GM21423 (cell line): Measurements from ENCODE around the gene ANKRD40.
"Not testable (repeated sequence)": the region's sequence is repeated elsewhere in the genome, so short reads cannot be mapped to it uniquely, and the experiment has no call there.

Experiments
- ATAC-seq: cut with Tn5 transposase; IDR thresholded peaks from one replicate; pipeline ENCODE4 v1.9.1; 2021; ENCODE audit warnings: mild to moderate bottlenecking, moderate library complexity; ENCODE audit not compliant: unreplicated experiment

Gene ANKRD40

DNA sequence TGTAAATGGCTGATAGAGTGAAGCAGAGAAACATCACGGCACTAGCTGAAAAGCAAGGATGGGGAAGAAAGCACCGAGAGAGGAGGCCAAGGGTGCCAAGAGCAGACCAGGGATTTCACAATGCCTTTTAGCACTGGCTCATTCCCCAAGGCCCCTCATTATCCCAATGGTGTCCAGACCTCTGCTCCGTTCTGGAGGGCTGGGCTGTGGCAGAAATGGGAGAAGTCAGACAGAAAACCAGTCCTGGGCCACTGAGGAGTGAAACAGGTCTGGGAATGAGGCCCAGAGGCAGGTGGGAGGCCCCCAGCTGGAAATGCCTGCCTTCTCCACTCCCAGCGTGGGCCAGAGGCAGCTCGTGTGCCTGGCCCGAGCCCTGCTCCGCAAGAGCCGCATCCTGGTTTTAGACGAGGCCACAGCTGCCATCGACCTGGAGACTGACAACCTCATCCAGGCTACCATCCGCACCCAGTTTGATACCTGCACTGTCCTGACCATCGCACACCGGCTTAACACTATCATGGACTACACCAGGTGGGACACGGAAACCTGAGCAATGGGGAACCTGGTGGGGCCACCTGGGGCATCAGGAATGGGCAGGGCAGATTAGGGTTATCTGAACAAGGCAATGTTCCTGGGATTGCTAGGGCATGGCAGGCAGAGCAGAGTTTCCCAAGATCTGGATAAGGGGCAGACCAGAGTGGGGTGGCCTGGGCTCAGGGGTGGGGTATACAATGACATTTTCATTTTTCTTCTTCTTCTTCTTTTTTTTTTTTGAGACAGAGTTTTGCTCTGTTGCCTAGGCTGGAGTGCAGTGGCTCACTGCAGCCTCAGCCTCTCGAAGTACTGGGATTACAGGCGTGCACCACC lies 20.3 kb downstream of the ANKRD40 start:
- no peak for ATAC-seq

DNA sequence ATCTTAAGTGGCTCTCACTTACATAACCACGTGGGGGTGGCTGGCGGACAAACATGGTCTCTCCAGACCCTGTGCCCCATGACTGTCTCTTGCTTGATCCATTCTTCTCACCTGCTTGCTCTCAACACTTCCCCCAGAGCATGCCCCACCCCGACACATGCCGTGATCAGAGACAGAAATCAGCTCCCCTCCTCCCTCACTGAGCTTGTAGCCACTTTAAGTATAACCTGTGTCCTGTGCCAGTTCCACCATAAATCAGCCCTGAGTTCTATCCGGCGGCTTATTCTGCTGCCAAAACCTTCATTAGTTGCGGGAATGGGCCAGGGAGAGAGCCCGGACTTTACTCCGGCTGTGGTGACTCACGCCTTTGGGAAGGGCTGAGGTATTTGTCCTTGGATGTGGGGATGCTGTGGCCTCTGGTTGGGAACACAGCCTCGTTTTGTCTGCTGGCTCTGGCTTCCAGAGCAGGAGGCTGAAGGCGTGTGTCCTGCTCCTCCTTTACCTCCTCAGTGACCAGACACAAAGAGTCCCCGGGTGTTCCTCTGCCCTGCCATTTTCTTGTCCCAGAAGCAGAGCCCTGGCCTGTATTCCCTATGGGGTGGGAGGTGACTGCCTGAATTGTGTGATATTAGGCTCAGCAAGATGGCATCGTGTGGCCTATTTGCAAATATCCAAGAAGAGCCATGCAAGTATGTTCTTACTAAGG lies 21.1 kb downstream of the ANKRD40 start:
- no peak for ATAC-seq

DNA sequence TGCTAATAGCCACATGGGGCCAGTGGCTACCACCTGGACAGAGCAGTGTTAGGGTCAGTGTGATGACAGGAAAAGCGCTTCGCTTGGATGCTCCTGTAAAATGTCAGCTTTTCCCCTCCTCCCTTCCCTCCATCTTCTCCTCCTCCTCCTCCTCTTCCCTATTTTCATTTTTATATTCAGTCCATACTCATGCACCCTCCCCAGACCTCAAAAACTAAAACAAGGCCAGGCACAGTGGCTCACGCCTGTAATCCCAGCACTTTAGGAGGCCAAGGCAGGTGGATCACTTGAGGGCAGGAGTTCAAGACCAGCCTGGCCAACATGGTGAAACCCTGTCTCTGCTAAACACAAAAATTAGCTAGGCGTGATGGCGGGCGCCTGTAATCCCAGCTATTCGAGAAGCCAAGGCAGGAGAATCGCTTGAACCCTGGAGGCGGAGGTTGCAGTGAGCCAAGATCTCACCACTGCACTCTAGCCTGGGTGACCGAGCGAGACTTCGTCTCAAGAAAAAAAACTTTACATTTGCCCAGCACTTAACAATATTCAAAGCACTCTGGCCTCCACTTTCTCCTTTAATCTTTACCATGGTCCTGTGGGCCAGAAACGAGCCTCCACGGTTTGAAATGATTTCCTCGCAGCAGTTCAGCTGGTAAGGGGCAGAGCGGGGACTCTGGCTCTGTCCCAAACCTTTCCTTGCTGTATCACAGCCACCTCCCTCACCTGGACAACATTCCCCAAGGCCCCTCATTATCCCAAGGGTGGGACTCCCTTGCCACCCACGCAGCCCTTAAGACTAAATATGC lies 21.8 kb downstream of the ANKRD40 start:
- no peak for ATAC-seq

DNA sequence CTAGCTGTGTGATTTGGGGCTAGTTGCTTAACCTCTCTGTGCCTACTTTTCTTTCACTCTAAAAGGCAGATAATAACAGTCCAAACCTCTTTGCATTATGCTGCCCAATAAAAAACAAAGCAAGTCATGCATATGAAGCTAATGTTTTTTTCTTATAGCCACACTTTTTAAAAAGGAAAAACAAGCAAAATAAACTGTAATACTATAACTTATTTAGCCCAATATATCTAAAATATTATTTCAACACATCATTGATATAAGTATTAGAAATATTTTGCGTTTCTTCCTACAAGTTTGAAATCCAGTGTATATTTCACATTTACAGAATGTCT lies 22.4 kb downstream of the ANKRD40 start:
- no peak for ATAC-seq

DNA sequence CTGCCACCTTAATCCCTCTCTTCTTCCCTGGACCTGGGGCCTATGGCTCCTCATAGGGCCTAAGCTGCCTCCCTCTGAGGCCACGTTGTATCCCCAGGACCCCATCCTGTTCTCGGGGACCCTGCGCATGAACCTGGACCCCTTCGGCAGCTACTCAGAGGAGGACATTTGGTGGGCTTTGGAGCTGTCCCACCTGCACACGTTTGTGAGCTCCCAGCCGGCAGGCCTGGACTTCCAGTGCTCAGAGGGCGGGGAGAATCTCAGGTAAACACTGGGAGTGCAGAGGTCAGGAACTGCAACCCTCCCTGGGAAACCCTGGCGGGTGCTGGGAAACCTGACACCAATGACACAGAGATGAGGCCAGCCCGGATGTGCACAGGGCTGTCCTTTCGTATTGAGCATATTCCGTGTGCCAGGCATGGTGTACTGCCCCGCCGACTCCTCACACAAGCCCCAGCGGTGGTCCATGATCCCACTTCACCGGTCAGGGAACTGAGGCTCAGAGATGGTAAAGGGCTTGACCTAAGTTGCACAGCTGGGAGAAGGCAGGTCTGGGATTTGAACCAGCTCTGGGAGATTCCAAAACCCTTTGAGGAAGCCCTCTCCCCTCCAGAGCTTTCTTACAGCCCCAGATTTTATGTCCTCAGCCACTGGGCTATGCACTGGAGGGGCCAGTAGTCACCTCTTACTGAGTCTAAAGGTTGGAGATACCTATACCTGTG lies 22.9 kb downstream of the ANKRD40 start:
- no peak for ATAC-seq

DNA sequence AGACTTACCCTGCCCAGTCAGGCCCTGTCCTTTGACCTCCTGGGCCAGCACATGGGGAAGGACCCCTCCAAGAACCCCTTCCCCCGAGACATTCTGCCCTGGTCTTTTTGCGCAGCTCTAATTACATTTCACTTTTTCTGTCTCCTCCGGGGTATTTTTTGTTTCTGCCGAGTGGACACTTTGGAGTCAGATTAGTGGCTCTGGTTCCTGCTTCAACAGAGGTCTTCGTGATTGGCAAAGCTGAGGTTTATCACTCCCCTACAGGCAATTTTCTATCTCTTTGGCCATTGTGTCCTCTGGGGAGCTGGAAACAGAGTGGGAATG lies 23.5 kb downstream of the ANKRD40 start:
- no peak for ATAC-seq

DNA sequence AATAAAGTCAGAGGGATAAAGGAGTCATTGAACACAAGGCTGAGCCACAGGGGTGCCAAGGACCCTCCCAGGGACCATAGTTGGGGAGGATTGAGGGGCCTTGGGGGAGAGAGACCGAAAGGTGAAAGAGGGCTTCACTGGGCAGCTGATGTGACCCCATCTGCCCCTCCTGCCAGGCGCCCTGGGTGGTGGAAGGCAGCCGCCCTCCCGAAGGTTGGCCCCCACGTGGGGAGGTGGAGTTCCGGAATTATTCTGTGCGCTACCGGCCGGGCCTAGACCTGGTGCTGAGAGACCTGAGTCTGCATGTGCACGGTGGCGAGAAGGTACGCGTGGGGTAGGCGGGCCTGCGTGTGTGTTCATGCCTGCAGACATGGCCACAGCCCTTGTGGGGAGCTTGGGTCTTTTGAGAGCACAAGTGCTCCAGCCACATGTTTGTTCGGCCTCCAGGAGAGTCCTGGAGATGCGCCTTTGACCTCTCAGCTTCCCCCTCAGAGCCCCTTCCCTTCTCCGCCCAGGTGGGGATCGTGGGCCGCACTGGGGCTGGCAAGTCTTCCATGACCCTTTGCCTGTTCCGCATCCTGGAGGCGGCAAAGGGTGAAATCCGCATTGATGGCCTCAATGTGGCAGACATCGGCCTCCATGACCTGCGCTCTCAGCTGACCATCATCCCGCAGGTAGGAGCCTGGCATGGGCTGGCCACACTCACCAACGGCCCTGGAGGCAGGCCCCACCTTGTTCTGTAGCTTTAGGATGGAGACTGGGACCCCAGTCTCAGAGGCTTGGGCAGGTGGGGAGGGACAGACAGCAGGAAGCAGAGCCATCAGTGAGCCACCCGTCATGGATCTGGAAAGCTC lies 24.1 kb downstream of the ANKRD40 start:
- ATAC-seq: no peak

DNA sequence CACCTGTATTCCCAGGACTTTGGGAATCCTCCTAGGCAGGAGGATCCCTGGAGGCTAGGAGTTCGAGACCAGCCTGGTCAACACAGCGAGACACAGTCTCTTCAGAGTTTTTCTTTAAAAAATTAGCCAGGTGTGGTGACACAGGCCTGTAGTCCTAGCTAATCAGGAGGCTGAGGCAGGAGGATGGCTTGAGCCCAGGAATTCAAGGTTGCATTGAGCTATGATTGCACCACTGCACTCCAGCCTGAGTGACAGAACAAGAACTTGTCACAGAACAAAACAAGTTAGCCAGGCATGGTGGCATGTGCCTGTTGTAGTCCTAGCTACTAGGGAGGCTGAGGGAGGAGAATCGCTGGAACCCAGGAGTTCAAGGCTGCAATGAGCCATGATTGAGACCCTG lies 24.8 kb downstream of the ANKRD40 start:
- no peak for ATAC-seq

DNA sequence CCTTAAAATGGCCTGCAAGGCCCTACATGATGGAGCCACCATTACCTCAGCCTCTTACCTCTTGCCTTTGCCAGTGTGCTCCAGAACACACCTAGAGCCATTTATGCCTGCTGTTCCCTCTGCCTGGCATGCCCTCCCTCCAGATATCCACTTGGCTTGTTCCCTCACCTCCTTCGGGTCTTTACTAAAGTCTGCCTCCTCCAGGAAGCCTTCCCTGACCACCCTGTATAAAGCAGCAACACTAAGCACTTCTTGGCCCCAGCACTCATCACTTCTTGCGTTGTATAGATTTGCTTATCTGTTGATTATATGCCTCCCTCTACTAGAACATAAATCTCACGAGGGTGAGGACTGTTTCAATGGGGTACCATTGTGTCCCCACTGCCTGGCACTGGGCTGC lies 25.3 kb downstream of the ANKRD40 start:
- no peak for ATAC-seq

DNA sequence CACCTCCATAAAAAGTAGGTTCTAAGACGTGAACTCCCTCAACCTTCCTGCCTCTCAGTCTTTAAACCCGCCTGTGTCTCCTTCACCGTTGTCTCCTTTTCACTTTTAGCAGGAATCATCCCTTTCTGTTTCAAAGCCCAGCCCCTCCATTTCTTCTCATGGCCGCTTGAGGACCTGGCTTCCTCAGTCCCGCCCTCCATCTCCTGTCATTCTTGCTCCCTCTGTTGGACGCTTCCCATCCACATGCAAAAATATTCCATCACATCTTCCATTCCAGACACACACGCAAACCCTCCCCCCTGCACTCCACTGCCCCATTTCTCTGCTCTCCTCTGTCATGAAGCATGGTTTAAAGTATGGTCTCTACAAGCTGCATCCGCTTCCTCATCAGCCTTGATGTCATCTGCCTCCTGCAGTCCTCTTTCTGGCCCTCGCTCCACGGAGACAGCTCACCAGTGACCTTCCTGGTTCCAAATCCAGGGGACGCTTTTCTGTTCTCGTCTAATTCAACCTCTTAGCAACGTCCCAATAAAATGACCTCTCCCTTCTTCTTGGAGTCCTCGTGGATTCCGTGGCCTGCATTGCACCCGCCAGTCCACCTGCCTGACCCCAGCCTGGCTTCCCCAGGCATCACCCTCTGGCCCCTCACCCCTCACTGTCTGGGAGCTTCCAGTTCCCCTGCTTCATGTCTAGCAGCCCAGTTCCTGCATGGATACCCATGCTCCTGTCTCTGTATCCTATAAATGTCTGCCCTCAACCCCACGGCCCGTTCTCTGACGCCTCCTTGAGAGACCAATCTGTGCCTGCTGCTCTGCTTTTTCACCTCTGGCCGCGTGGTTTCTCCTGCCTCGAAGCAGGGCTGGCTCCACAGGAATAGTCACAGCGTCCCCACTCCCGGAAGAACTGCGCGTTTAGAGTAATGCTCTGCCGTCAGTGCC lies 26.2 kb downstream of the ANKRD40 start:
- no peak for ATAC-seq

DNA sequence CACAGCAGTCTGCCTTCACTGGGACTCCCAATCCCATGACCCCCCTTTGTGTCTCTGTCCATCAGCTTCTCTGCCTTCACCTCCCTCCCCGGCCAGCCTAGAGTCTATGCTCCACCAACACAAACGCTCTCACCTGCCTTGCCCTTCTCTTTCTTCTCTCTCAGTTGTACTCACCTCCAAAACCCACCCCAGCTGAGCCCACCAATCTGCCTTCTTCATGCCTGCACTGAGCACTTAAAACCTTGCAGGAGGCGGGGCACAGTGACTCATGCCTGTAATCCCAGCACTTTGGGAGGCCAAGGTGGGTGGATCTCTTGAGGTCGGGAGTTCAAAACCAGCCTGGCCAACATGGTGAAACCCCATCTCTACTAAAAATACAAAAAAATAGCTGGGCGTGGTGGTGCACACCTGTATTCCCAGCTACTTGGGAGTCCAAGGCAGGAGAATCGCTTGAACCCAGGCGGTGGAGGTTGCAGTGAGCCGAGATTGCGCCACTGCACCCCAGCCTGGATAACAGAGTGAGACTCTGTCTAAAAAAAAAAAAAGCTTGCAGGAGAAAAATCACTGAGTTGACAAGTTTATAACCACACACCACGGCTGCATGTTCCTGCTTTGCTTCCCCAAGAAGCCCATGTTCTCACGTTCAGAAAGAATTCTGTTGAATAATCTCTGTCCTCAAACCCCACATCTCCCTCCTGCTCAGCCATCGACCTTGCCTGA lies 27.0 kb downstream of the ANKRD40 start:
- ATAC-seq: not testable (repeated sequence)

DNA sequence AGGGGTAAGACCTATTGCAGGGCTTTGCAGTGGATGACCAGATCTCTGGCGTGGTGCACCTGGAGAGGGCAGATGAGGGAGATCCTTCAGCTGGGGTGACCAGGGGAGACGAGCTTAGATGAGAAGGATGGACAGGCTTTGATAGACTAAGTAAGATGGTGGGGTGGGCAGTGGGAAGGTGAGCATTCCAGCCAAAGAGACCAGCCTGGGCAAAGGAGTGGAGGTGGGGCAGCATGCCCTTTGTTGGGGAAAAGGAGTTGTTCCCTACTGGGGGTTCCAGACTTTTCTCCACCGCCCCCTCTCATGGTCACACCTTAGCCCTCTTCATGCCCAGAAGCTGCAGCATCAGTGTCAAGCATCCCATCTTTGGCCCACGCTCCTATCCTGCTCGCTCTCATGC lies 27.6 kb downstream of the ANKRD40 start:
- ATAC-seq: no peak

DNA sequence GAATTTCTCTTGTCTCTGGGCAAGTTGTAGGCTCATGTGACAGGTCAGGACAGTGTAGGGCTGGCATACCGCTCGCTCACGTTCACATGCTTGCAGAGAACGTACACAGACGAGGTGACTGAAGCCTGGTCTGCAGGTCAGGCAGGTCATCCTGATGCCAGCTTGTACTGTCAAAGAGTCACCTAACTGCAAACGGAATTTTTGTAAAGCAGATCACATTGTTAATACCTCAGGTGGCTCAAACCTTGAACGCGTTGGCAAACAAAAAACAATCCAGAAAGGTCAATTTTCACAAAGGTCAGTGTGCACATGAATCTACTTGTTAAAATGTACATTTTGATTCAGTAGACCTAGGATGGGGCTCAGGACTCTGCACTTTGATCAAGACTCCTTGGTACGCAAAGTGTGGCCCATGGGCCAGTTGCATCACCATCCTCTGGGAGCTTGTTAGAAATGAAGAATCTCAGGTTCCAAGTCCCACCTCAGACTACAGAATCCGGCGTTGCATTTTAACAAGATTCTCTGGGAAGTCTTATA lies 28.6 kb downstream of the ANKRD40 start:
- ATAC-seq: no peak

DNA sequence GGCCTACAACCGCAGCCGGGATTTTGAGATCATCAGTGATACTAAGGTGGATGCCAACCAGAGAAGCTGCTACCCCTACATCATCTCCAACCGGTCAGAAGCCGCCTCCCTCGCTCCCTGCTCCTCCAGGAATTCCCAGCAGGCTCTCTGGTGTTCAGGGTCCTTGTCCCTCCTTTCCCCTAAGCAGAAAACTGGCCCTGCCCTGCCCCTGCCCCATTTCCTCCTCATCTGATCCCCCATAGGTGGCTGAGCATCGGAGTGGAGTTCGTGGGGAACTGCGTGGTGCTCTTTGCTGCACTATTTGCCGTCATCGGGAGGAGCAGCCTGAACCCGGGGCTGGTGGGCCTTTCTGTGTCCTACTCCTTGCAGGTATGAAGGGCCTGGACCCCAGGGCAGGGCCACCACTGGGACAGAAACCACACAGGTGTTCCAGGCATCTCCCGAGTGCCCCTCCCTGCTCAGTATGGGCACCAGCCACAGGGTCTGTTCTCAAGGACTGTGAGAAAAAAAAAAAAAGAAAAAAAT lies 29.8 kb downstream of the ANKRD40 start:
- no peak for ATAC-seq

DNA sequence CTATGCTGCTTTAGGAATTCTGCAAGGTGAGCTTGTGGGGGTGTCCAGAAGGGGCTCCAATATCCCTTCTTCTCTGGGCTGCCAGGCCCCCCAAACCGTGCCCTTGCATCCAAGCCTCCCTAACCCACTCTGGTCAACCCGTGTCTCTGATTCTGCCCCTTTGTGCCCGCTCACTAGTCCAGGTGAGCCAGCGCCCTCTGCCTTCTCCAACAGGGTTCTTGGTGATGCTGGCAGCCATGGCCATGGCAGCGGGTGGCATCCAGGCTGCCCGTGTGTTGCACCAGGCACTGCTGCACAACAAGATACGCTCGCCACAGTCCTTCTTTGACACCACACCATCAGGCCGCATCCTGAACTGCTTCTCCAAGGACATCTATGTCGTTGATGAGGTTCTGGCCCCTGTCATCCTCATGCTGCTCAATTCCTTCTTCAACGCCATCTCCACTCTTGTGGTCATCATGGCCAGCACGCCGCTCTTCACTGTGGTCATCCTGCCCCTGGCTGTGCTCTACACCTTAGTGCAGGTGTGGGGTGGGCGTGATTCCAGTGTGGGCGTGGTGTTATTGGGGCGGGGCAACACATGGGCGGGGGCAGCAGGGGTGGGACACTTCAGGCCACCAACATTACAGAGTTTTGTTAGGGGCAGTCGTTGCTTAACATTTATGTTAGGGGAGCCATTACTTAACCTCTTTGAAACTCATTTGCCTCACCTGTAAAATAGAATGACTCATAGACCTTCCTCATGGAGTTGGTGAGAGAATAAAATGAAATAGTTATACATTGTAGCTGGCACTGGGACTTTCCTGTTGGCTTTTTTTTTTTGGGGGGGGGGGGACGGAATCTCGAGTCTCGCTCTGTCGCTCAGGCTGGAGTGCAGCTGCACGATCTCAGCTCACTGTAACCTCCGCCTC lies 31.4 kb downstream of the ANKRD40 start:
- no peak for ATAC-seq

DNA sequence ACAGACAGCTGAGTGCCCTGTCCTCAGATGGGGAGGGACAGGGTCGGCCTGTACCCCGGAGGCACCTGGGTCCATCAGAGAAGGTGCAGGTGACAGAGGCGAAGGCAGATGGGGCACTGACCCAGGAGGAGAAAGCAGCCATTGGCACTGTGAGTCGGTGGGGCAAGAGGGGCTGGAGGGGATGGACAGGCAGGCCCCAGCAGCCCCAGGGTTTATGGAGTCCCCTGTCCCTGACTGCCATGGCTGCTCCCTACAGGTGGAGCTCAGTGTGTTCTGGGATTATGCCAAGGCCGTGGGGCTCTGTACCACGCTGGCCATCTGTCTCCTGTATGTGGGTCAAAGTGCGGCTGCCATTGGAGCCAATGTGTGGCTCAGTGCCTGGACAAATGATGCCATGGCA lies 32.1 kb downstream of the ANKRD40 start:
- no peak for ATAC-seq

DNA sequence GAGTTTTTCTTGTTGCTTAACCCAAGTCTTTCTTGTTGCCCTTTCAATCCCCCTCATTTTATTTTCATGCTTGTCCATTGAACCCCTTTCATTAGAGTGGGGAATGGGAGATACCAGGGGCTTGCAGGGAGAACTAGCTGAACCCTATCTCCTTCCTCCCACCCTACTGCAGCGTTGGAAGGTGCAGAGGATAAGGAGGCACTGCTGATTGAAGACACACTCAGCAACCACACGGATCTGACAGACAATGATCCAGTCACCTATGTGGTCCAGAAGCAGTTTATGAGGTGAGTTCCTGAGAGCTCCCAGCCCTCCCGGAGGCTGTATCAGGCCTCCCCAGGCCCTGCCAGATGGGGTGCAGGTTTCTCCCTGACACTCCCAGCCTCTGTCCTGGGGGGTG lies 32.5 kb downstream of the ANKRD40 start:
- no peak for ATAC-seq
